ENCODE measurements around the gene ARID1B. TPM values are rescaled to one million over a fixed set of nuclear protein-coding genes. Genes with fewer than 3 reads are reported as not detected.
A peak's percentile ranks its signal among the peaks of the same experiment; 100 is the strongest.

ARID1B gene
- total and polyA plus RNA-seq, 8 donors = 16.2 to 68.0 (median 42.5) TPM

- 45% methylated on average over 3 of the region's 3 CpGs for WGBS, 2 donors
- ATAC-seq (peak; percentile 55 to 76 (median 58)), FAIRE-seq (no peak), DNase-seq (no peak)
- Histone ChIP-seq H3K27me3 (no peaks in the 10 kb centered on the region), H3K36me3 (peaks cover 0 to 16% (median 8%) of the 10 kb centered on the region in 3 donors), H3K4me3 (no peak overlapping the region), H3K9me3 (no peaks in the 10 kb centered on the region), H3K27ac (peak overlapping the region in 2 of 4 donors; percentile 37 to 39), H3K4me1 (peaks cover 0 to 13% (median 8%) of the 10 kb centered on the region in 3 donors)
- intact Hi-C loops (cut with DNase I) = no loop called here
- TF ChIP-seq CTCF (IDR thresholded peaks at IDR 0.05) = no peak
Measured at GRCh38 chr6:157210954-157211353, 433.8 kb downstream of the ARID1B start.

GRCh38 chr6:157211603-157212455 is 434.7 kb downstream of the ARID1B start:
- FAIRE-seq (no peak), DNase-seq (peak in 1 of 6 donors; percentile 48), ATAC-seq (peak in 1 of 4 donors; percentile 16)
- Histone ChIP-seq H3K9me3 (no peaks in the 10 kb centered on the region), H3K4me1 (peaks cover 0 to 13% (median 8%) of the 10 kb centered on the region in 3 donors), H3K27me3 (no peaks in the 10 kb centered on the region), H3K27ac (no peak overlapping the region), H3K4me3 (no peak overlapping the region), H3K36me3 (peaks cover 0 to 8% (median under 1%) of the 10 kb centered on the region in 3 donors)
- WGBS, 2 donors = 81 to 82% methylated on average over 11 of the region's 11 CpGs
- intact Hi-C loops (cut with DNase I) = no loop called here
- TF ChIP-seq CTCF (IDR thresholded peaks at IDR 0.05) = no peak

GRCh38 chr6:157213426-157213825 is 436.2 kb downstream of the ARID1B start:
- ATAC-seq (no peak), FAIRE-seq (no peak), DNase-seq (no peak)
- no peak overlapping the region for H3K4me3 ChIP-seq
- H3K9me3 ChIP-seq = no peaks in the 10 kb centered on the region
- no peaks in the 10 kb centered on the region for H3K27me3 ChIP-seq
- no peak for TF ChIP-seq CTCF (IDR thresholded peaks at IDR 0.05)
- no peak overlapping the region for H3K27ac ChIP-seq
- H3K36me3 ChIP-seq = no peaks in the 10 kb centered on the region
- WGBS, 2 donors = 95% methylated on average over 9 of the region's 9 CpGs
- intact Hi-C loops (cut with DNase I) = no loop called here
- H3K4me1 ChIP-seq = peaks cover 0 to 13% (median 8%) of the 10 kb centered on the region in 3 donors

GRCh38 chr6:157213907-157214565 is 436.9 kb downstream of the ARID1B start:
- Histone ChIP-seq H3K9me3 (no peaks in the 10 kb centered on the region), H3K27me3 (no peaks in the 10 kb centered on the region), H3K4me1 (peaks cover 0 to 13% (median 8%) of the 10 kb centered on the region in 3 donors), H3K27ac (no peak overlapping the region), H3K4me3 (no peak overlapping the region), H3K36me3 (no peaks in the 10 kb centered on the region)
- TF ChIP-seq CTCF (IDR thresholded peaks at IDR 0.05) = no peak
- no peak for FAIRE-seq
- DNase-seq = no peak
- 94 to 95% methylated on average over 10 of the region's 10 CpGs for WGBS, 2 donors
- ATAC-seq = no peak
- intact Hi-C loops (cut with DNase I) = no loop called here

Measured in pancreas (tissue), 10 donors.